HG03159 (cell line): ENCODE data around the gene OSBPL9.
"Not testable (repeated sequence)": the region's sequence is repeated elsewhere in the genome, so short reads cannot be mapped to it uniquely, and the experiment has no call there.

Experiments used
- ATAC-seq: cut with Tn5 transposase; IDR thresholded peaks from one replicate; pipeline ENCODE4 v1.9.1; 2021; ENCODE audit warnings: mild to moderate bottlenecking, moderate library complexity; ENCODE audit not compliant: unreplicated experiment

OSBPL9 gene

GRCh38 chr1:51768971-51769588 is 152.2 kb downstream of the OSBPL9 start:
- no peak for ATAC-seq

- no peak for ATAC-seq
Measured at GRCh38 chr1:51776408-51776807, 159.5 kb downstream of the OSBPL9 start.

- no peak for ATAC-seq
Measured at GRCh38 chr1:51780927-51781326, 164.0 kb downstream of the OSBPL9 start.

- ATAC-seq, result no peak
Measured at GRCh38 chr1:51784997-51785421, 168.1 kb downstream of the OSBPL9 start.

GRCh38 chr1:51788938-51789337 is 172.0 kb downstream of the OSBPL9 start:
- no peak for ATAC-seq

GRCh38 chr1:51789342-51789741 is 172.4 kb downstream of the OSBPL9 start:
- ATAC-seq, result no peak

GRCh38 chr1:51790385-51790784 is 173.5 kb downstream of the OSBPL9 start:
- ATAC-seq, result no peak

- ATAC-seq, result no peak
Measured at GRCh38 chr1:51791888-51792287, 175.0 kb downstream of the OSBPL9 start.

- no peak for ATAC-seq
Measured at GRCh38 chr1:51792864-51793263, 176.0 kb downstream of the OSBPL9 start.

- ATAC-seq, result no peak
Measured at GRCh38 chr1:51794260-51794659, 177.4 kb downstream of the OSBPL9 start.

- no peak for ATAC-seq
Measured at GRCh38 chr1:51794868-51795267, 178.0 kb downstream of the OSBPL9 start.

- ATAC-seq, result no peak
Measured at GRCh38 chr1:51799372-51799771, 182.5 kb downstream of the OSBPL9 start.

- no peak for ATAC-seq
Measured at GRCh38 chr1:51814513-51814912, 197.6 kb downstream of the OSBPL9 start.

- ATAC-seq, result no peak
Measured at GRCh38 chr1:51818487-51818886, 201.6 kb downstream of the OSBPL9 start.

GRCh38 chr1:51819021-51819420 is 202.1 kb downstream of the OSBPL9 start:
- not testable (repeated sequence) for ATAC-seq

GRCh38 chr1:51819810-51820209 is 202.9 kb downstream of the OSBPL9 start:
- no peak for ATAC-seq

GRCh38 chr1:51829058-51829457 is 212.2 kb downstream of the OSBPL9 start:
- ATAC-seq, result no peak

GRCh38 chr1:51833700-51834099 is 216.8 kb downstream of the OSBPL9 start:
- no peak for ATAC-seq

GRCh38 chr1:51837243-51837642 is 220.4 kb downstream of the OSBPL9 start:
- ATAC-seq, result no peak
